Measurements from ENCODE around the gene EPHB2. TPM values are rescaled to one million over a fixed set of nuclear protein-coding genes. Genes with fewer than 3 reads are reported as not detected.
A peak's percentile ranks its signal among the peaks of the same experiment; 100 is the strongest.

The EPHB2 gene
- total and polyA plus RNA-seq, 2 of the 13 experiments (the other 11 are each of a cell fraction or from before 2014, with no cell fraction given): 0.03 to 0.11 TPM

DNA sequence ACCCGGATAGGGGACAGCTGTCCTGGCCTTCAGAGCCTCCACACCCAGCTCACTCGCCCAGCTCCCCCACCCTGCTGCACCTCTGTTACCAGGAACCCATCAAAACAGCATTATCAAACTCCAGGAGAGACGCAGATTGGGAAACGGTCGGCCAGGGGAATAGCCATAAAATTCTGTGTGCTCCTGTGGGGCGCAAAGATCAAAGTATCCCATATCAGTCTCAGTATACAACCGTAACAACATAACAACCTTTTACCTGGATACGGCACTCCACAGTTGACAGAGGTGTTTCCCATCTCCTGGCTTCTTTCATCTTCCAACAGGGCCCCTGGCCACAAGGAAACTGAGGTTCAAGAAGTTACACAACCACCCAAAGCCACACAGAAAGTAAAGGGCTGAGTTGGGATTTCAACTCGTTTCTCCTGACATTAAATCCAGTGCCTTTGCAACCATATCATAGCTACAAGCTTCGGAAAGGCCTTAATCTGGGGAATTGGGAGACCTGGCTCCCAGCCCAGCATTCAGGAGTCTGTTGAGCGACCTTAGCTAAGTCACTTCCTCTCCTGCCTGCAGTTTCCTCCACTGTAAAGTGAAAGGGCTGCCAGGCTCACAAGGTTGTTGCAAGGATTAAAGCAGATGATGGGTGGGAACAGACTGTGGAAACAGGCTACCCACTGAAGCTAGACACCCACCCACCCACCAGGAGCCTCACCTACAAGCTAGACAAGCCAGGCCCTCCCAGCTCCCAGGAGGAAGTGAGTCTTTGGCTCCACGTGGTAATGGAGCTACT, 8.1 kb upstream of the EPHB2 start:
- Histone ChIP-seq H3K4me3 (replicated peaks in 1 of 3; ENCODE audit: insufficient read depth in 1 of 3, low read depth in 2 of 3, low read length in 3 of 3) (no peak overlapping the region), H2AFZ (ENCODE audit: low read length) (no peak overlapping the region), H3K9me3 (ENCODE audit: low read length) (no peaks in the 10 kb centered on the region), H3K4me1 (ENCODE audit: insufficient read depth, low read length) (peaks cover 12% of the 10 kb centered on the region), H3K4me2 (ENCODE audit: low read depth, low read length) (0 out of 2 replicates have a peak overlapping the region, but pooled peaks have one; percentile 18), H3K27me3 (ENCODE audit: control insufficient read depth in 1 of 2, insufficient read depth in 2 of 2, low read length in 2 of 2) (no peaks in the 10 kb centered on the region), H3K36me3 (replicated peaks in 1 of 2; ENCODE audit: control insufficient read depth in 1 of 2, insufficient read depth in 2 of 2, low read length in 2 of 2) (no peaks in the 10 kb centered on the region), H3K79me2 (ENCODE audit: insufficient read depth, low read length) (no peaks in the 10 kb centered on the region), H4K20me1 (ENCODE audit: insufficient read depth, low read length) (no peaks in the 10 kb centered on the region), H3K9ac (ENCODE audit: insufficient read depth, low read depth, low read length) (no peak overlapping the region), H3K27ac (ENCODE audit: extremely low read length, insufficient read depth, low read length) (no peak overlapping the region)
- CTCF ChIA-PET (ENCODE audit: low intra/inter-chr PET ratio, low total read pairs): no interaction called here
- intact Hi-C loops (cut with micrococcal nuclease; ENCODE audit: unreplicated experiment): no loop called here
- TF ChIP-seq ARID3A (IDR thresholded peaks at IDR 0.05; ENCODE audit: low read depth, low read length) (no peak), HNRNPK (IDR thresholded peaks at IDR 0.05; ENCODE audit: low read depth, low read length, poor library complexity, severe bottlenecking) (no peak), GATA4 (IDR thresholded peaks at IDR 0.05; ENCODE audit: borderline replicate concordance, low read depth) (no peak), HDAC6 (IDR thresholded peaks at IDR 0.05; ENCODE audit: low read depth, low read length) (no peak), ATAD3A (CRISPR knock-in tag; IDR thresholded peaks at IDR 0.05) (no peak), ZNF564 (CRISPR knock-in tag; IDR thresholded peaks at IDR 0.05) (no peak), TCF7 (IDR thresholded peaks at IDR 0.05; ENCODE audit: low read depth) (peak; percentile 14; the same call in 1 of the 2 replicates)
- TF ChIP-seq, protein P1, sequence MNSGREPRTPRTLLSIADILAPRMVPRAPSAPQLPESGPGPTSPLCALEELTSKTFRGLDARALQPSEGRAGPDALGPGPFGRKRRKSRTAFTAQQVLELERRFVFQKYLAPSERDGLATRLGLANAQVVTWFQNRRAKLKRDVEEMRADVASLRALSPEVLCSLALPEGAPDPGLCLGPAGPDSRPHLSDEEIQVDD (CRISPR knock-in tag; IDR thresholded peaks at IDR 0.05; ENCODE audit: borderline replicate concordance): no peak
- no TSS peak for BruUV-seq (replicated peaks)
- ATAC-seq: no peak
- FAIRE-seq: no peak
- in situ Hi-C loops (cut with HindIII; ENCODE audit: extremely low pct_ligation_motif_present, low pct_unique_long_range_greater_than_20kb): loop anchor here (25.0 kb wide), 1 partner anchor 185 kb away; no protein-coding TSS in a partner anchor
- POLR2A ChIA-PET: no interaction called here
- WGBS (ENCODE audit: low lambda C conversion rate): 2% methylated on average over 12 of the region's 12 CpGs
- DNase-seq (ENCODE audit: low spot score): peak; percentile 20

Measured in HepG2 (cell line).